Chondrocyte (in vitro differentiated cells): ENCODE measurements around the gene SLC22A1. TPM values are rescaled to one million over a fixed set of nuclear protein-coding genes. Genes with fewer than 3 reads are reported as not detected.
A peak's percentile ranks its signal among the peaks of the same experiment; 100 is the strongest.

ENCODE experiments used
- DNase-seq: peaks from one replicate; pipeline ENCODE4 v3.0.0; 2021; ENCODE audit warnings: mixed read lengths, low spot score
- H3K27ac Mint-ChIP-seq: one replicate; pipeline ENCODE4 v1.8.0; 2021; ENCODE audit warnings: mild to moderate bottlenecking, moderate library complexity, mixed read lengths; ENCODE audit not compliant: unreplicated experiment
- H3K27me3 Mint-ChIP-seq: 2 replicates; pipeline ENCODE4 v1.8.0; 2021; ENCODE audit warnings: low read depth, mixed read lengths
- H3K36me3 Mint-ChIP-seq: 2 replicates; pipeline ENCODE4 v1.8.0; 2021; ENCODE audit warnings: low read depth, mixed read lengths
- H3K4me1 Mint-ChIP-seq: 2 replicates; pipeline ENCODE4 v1.8.0; 2021; ENCODE audit warnings: low read depth, mild to moderate bottlenecking, mixed read lengths
- H3K4me3 Mint-ChIP-seq: one replicate; pipeline ENCODE4 v1.8.0; 2021; ENCODE audit warnings: mild to moderate bottlenecking, moderate library complexity, mixed read lengths; ENCODE audit not compliant: unreplicated experiment
- H3K9me3 Mint-ChIP-seq: 2 replicates; pipeline ENCODE4 v1.8.0; 2021; ENCODE audit warnings: low read depth, mixed read lengths
- CTCF ChIP-seq: fragments of 200-600 bp; sonication (generic); IDR thresholded peaks from 2 replicates; pipeline ENCODE4 v1.5.0; 2021; ENCODE audit warnings: antibody characterized with exemption, mild to moderate bottlenecking, moderate library complexity
- total RNA-seq: library from RNA; stranded (reverse); gene quantifications from 3 replicates; pipeline ENCODE4 v1.2.1, GENCODE V29; 2021

SLC22A1 gene
- total RNA-seq, 1 donor from 2014 or later: 2.9 TPM

GRCh38 chr6:160146454-160147145 lies 25.0 kb downstream of the SLC22A1 start:
- Mint-ChIP-seq H3K4me1 (peaks cover 17% of the 10 kb centered on the region), H3K9me3 (peaks cover 8% of the 10 kb centered on the region), H3K36me3 (peaks cover 33% of the 10 kb centered on the region), H3K27me3 (no peaks in the 10 kb centered on the region), H3K27ac (peak overlapping the region; percentile 55), H3K4me3 (no peak overlapping the region)
- no peak for TF ChIP-seq CTCF
- no peak for DNase-seq

GRCh38 chr6:160147146-160147536 lies 25.5 kb downstream of the SLC22A1 start:
- H3K9me3 Mint-ChIP-seq: peaks cover 8% of the 10 kb centered on the region
- H3K27ac Mint-ChIP-seq: no peak overlapping the region
- no peaks in the 10 kb centered on the region for H3K27me3 Mint-ChIP-seq
- peaks cover 36% of the 10 kb centered on the region for H3K36me3 Mint-ChIP-seq
- no peak for TF ChIP-seq CTCF
- no peak for DNase-seq
- H3K4me1 Mint-ChIP-seq: peaks cover 12% of the 10 kb centered on the region
- no peak overlapping the region for H3K4me3 Mint-ChIP-seq

DNA sequence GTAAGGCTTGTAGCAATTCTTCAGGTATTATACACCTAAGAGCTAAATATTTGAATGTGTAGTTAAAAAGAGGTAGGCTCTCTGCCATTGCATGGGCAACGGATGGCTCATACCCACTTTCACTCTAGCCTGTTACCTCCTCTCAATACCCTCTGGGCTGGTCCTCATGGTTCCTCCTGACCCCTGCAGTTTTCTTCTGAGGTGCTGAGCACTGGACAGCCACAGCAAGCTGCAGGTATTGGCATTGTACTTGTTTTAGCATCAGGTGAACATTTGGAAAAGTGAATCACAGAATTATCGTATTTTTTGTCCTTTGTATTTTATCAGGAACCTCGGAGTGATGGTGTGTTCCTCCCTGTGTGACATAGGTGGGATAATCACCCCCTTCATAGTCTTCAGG lies 32.9 kb downstream of the SLC22A1 start:
- Mint-ChIP-seq H3K27me3 (no peaks in the 10 kb centered on the region), H3K4me1 (peaks cover 11% of the 10 kb centered on the region), H3K4me3 (no peak overlapping the region), H3K36me3 (peaks cover 48% of the 10 kb centered on the region), H3K9me3 (peaks cover 17% of the 10 kb centered on the region), H3K27ac (no peak overlapping the region)
- no peak for DNase-seq
- TF ChIP-seq CTCF: no peak

- no peaks in the 10 kb centered on the region for H3K27me3 Mint-ChIP-seq
- DNase-seq: no peak
- peaks cover 47% of the 10 kb centered on the region for H3K36me3 Mint-ChIP-seq
- no peak for TF ChIP-seq CTCF
- no peak overlapping the region for H3K4me3 Mint-ChIP-seq
- H3K27ac Mint-ChIP-seq: no peak overlapping the region
- peaks cover 22% of the 10 kb centered on the region for H3K4me1 Mint-ChIP-seq
- peaks cover 13% of the 10 kb centered on the region for H3K9me3 Mint-ChIP-seq
These were observed 35.2 kb downstream of the SLC22A1 start for GRCh38 chr6:160156842-160157241.

DNA sequence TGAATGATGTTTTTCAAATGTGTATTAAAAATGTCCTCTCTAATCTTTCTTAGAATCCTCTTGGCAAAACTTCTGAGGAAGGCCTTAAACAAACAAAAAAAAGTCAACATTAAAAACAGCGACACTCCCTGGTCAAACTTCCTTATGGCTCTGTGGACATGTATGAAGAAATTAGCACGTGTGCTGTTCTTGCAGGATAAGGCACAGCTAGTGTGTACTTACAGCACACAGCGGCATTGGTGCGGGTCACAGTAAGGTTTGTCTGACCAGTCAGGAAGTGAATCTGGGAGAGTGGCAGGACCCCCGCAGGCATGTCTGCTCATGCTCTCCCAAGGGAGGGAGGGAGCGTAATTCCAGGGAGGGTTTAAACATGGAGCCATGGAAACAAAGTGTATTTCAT lies 38.8 kb downstream of the SLC22A1 start:
- Mint-ChIP-seq H3K9me3 (peaks cover 7% of the 10 kb centered on the region), H3K27me3 (no peaks in the 10 kb centered on the region), H3K27ac (no peak overlapping the region), H3K4me1 (peaks cover 23% of the 10 kb centered on the region), H3K36me3 (peaks cover 23% of the 10 kb centered on the region), H3K4me3 (no peak overlapping the region)
- peak; percentile 47 for TF ChIP-seq CTCF
- no peak for DNase-seq
